Upper lobe of right lung (tissue), 1 donor: ENCODE measurements around the gene WBP2. TPM values are rescaled to one million over a fixed set of nuclear protein-coding genes. Genes with fewer than 3 reads are reported as not detected.

ENCODE experiments used
- ATAC-seq: fragments of 200-7000 bp; cut with Tn5 transposase; one replicate; pipeline ENCODE4 v1.9.1; 2020; ENCODE audit warnings: mild to moderate bottlenecking, moderate library complexity
- DNase-seq: peaks from one replicate; pipeline ENCODE4 v3.0.0-alpha.2; 2020
- H3K27ac ChIP-seq: fragments of 200-600 bp; one replicate; pipeline ENCODE4 v1.8.0; 2022
- H3K27me3 ChIP-seq: fragments of 200-600 bp; one replicate; pipeline ENCODE4 v1.8.0; 2022; ENCODE audit warnings: mild to moderate bottlenecking
- H3K36me3 ChIP-seq: fragments of 200-600 bp; one replicate; pipeline ENCODE4 v1.8.0; 2022
- H3K4me1 ChIP-seq: fragments of 200-600 bp; one replicate; pipeline ENCODE4 v1.8.0; 2022
- H3K4me3 ChIP-seq: fragments of 200-600 bp; one replicate; pipeline ENCODE4 v1.8.0; 2022; ENCODE audit warnings: mild to moderate bottlenecking
- H3K9me3 ChIP-seq: fragments of 200-600 bp; one replicate; pipeline ENCODE4 v1.8.0; 2022
- intact Hi-C: fragments of 100-400 bp; cut with DNase I; formaldehyde crosslinking; loops from one replicate; pipeline ENCODE4 v1.11.0; 2022
- total RNA-seq: library from RNA; stranded (reverse); fragmentation: NEBNext Ultra II Directional; extraction: Animal tissue kit (Norgen Biotek cat#: 25700); gene quantifications from one replicate; pipeline ENCODE4 v1.2.1, GENCODE V29; 2021
- TF ChIP-seq, protein P1 (sequence below): fragments of 200-600 bp; IDR thresholded peaks from one replicate; pipeline ENCODE4 v1.8.0; 2022; ENCODE audit warnings: antibody characterized with exemption
- donor health status: DM: no; HTN: yes; CAD: no; lungs with severe emphysema.

The WBP2 gene
- total RNA-seq, 1 donor from 2014 or later = 156 TPM

DNA sequence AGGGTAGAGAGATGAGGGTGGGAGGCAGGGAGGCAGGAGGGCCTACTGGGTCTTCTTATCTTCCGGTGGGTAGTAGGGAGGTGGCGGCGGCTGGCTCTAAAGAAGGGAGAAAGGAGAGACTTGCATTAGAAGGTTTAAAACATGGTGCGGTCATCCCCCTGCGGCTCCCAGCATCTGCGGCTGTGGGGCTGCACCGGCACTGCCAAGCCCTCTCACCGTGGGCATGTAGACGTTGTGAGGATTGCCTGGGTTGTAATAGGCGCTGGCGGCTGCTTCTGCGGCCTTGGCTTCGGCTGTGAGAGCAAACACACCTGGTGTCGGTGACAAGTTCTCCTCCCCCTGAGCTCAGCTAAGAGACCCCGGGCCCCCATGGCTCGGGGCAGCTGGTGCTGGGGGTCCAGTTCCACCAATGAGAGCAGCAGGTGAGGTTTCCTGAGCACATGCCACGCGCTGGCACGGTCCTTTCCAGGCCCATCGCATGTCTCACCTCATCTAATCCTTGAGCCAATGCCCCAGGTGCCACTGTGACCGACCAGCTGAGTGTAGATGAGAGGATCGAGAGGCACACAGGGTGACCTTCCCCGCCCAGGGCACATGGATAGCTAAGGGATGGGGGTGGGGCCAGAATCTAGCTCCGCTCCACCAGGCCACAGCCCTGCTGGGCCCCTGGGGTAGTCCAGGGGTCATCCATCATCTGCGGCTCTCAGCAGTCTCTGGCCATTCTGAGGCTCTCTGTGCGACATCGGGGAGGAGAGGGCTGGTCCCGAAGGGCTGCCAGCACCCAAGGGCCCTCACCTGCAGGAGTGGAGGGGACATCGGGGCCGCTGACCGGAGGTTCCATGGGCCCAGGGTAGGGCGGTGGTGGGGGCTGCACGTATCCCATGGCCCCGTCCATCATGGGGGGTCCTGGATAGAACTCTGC is 8.2 kb downstream of the WBP2 start:
- Histone ChIP-seq H3K27ac (peak overlapping the region; percentile 90), H3K4me3 (peak overlapping the region; percentile 10), H3K36me3 (peaks cover 66% of the 10 kb centered on the region), H3K27me3 (no peaks in the 10 kb centered on the region), H3K9me3 (no peaks in the 10 kb centered on the region), H3K4me1 (peaks cover 49% of the 10 kb centered on the region)
- intact Hi-C loops = no loop called here
- no peak for DNase-seq
- TF ChIP-seq, protein P1, sequence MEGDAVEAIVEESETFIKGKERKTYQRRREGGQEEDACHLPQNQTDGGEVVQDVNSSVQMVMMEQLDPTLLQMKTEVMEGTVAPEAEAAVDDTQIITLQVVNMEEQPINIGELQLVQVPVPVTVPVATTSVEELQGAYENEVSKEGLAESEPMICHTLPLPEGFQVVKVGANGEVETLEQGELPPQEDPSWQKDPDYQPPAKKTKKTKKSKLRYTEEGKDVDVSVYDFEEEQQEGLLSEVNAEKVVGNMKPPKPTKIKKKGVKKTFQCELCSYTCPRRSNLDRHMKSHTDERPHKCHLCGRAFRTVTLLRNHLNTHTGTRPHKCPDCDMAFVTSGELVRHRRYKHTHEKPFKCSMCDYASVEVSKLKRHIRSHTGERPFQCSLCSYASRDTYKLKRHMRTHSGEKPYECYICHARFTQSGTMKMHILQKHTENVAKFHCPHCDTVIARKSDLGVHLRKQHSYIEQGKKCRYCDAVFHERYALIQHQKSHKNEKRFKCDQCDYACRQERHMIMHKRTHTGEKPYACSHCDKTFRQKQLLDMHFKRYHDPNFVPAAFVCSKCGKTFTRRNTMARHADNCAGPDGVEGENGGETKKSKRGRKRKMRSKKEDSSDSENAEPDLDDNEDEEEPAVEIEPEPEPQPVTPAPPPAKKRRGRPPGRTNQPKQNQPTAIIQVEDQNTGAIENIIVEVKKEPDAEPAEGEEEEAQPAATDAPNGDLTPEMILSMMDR = no peak
- ATAC-seq = no peak

DNA sequence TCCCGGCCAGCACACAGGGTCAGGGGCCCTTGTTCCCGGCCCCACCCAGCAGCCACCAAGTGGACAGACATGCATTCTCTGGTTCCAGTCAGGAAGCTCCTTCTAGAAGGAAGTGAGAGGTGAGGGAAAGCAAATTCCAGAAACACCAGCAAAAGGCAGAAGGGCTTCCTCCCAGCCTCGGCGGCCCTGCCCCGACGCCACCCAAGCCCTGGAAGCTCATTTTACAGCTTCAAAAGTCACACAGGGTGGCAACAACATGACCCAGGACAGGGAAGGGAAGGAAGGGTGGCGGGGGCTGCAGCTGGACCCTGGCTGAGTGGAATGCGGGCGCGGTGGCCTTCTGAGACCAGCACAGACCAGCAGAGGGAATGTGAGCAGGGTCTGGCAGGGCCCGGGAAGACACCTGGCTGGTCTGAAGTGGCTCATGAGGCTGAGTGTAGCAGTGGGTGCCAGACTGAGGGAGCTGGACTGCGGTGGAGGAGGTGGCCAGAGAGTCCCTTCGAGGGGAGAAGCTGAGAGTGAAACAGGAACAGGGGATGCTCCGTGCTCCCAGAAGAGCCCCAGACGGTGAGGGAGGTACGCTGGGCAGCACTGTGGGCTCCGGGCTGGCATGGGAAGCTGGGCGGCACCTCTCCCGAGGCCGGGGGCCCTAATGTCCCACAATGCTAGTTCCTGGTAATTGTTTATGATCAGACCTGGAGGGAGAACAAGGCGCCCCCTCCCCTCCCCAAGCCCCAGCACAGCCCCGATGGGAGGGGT is 9.0 kb downstream of the WBP2 start:
- peaks cover 58% of the 10 kb centered on the region for H3K36me3 ChIP-seq
- H3K27me3 ChIP-seq = no peaks in the 10 kb centered on the region
- intact Hi-C loops = no loop called here
- TF ChIP-seq, protein P1 = no peak
- peak overlapping the region; percentile 5 for H3K4me3 ChIP-seq
- H3K9me3 ChIP-seq = no peaks in the 10 kb centered on the region
- peak overlapping the region; percentile 90 for H3K27ac ChIP-seq
- DNase-seq (no peak), ATAC-seq (no peak)
- H3K4me1 ChIP-seq = peaks cover 49% of the 10 kb centered on the region

DNA sequence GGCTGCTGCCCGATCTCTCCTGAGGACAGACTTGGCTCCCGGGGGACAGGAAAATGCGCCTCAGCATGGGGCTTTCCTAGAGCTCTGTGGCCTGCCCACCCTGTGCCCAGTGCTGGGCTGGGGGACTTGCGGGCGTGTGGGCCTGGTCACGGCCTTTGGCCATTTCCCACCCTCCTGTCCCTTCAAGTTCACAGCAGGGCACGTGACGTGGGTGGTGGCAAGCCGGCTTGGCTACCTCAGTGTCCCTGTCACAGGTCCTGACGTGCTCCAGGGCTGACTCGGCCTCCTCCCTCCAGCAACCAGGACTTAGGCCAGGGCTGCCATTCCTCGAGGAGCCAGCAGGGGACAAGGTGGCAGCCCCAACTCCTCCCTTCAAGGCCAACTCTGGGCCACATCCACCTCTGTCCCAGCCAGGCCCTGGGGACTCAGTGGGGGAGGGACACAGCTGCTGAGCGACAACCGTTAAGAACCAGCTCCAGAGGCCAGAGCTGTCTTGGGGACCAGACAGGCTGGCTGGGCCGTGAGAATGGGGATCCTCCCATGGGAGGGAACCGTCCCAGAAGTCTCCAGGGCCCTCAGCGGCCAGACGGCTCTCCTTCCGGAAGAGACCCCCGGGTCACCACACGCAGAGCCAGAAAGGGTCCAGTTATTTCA is 9.9 kb downstream of the WBP2 start:
- H3K4me1 ChIP-seq = peaks cover 49% of the 10 kb centered on the region
- ATAC-seq = peak; percentile 80

DNA sequence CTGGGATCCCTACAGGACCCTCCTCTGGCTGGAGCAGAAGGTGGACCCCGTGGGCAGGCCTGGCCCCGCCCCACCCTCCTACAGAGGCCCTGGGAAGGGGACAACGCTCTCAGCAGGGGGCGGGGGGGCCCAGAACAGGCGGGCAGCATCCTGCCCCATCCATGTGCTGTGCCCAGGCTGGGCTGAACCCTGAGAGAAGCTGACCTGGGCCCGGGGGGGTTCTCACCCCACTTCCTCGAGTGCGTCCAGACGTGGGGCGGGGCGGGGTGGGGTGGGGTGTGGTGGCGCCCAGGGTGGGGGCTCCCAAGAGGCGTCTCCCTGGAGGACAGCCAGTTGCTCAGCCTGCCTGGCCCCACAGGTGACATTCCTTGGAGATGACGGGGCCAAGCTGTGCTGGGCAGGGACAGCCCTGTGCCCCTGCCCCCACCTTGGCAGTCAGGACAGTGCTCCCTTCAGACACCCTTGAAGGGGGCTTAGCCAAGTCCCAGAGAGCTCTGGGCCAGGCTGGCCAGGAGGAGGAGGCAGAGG is 10.5 kb downstream of the WBP2 start:
- DNase-seq (peak; percentile 89), ATAC-seq (peak; percentile 74)
- TF ChIP-seq, protein P1 = no peak
- Histone ChIP-seq H3K27ac (peak overlapping the region; percentile 90), H3K4me1 (peaks cover 43% of the 10 kb centered on the region), H3K27me3 (no peaks in the 10 kb centered on the region), H3K4me3 (peak overlapping the region; percentile 58), H3K9me3 (no peaks in the 10 kb centered on the region), H3K36me3 (peaks cover 54% of the 10 kb centered on the region)
- intact Hi-C loops = no loop called here

More for the DNA sequence above, 9.9 kb downstream of the WBP2 start:
- intact Hi-C loops = no loop called here
- Histone ChIP-seq H3K27me3 (no peaks in the 10 kb centered on the region), H3K9me3 (no peaks in the 10 kb centered on the region), H3K36me3 (peaks cover 55% of the 10 kb centered on the region), H3K4me3 (peak overlapping the region; percentile 58), H3K27ac (peak overlapping the region; percentile 90)
- peak; percentile 93 for DNase-seq
- TF ChIP-seq, protein P1 = peak; percentile 83
